ENCODE data around the gene TCF3. TPM values are rescaled to one million over a fixed set of nuclear protein-coding genes. Genes with fewer than 3 reads are reported as not detected.

TCF3 gene
- total RNA-seq, result 65.4 and 78.4 TPM in 2 replicates

GRCh38 chr19:1652471-1653299 lies at the start of gene TCF3:
Gene TCF3, minus strand, starts transcription at chr19:1652615. Its CDS starts 2,367 bp downstream, at chr19:1650248.

DNA sequence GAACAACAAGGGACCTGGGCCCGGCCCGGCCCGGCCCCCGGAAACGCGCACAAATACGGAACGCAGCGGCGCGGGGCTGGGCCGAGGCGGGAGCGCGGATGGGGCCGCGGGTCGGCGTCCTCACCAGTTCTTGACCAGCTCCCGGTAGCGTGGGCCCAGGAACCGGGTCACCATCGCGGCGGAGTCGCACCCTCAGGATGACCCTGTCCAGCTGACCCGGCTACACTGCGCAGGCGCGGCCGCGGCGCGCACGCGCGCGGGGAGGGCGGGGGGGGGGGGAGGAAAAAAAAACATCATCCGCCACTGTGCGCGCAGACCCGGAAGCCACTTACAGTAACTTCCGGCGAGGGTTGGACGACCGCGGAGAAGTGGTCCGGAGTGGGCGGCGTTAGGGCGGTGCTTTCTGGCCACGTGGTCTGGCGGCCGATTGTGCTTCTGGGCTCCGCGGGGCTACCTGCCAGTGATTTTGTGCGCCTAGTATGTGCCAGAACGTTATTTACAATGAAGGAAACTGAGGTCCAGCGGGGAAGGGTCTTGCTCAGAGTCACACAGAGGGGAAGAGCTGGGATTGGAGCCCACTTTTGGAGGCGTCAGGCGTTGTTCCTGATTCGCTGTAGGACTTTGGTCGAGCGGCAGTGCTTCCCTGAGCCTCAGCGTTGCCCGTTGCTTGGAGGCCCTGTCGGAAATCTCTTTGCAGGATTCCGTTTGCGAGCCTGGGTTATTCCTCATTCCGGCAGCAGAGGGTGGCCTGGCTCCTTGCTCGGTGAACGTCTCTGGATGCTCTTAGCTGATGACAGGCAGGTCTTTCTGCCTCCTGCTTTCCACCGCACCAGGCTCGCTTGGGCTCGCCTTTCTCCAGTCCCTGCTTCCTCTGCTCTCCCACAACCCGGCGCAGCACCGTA lies 46.9 kb downstream of the TCF3 start, which contains the start of gene UQCR11:
TSS of gene UQCR11 (minus strand) at position 227 of the 902 bp plus-strand sequence. CDS start at position 174, 53 bp downstream.

DNA sequence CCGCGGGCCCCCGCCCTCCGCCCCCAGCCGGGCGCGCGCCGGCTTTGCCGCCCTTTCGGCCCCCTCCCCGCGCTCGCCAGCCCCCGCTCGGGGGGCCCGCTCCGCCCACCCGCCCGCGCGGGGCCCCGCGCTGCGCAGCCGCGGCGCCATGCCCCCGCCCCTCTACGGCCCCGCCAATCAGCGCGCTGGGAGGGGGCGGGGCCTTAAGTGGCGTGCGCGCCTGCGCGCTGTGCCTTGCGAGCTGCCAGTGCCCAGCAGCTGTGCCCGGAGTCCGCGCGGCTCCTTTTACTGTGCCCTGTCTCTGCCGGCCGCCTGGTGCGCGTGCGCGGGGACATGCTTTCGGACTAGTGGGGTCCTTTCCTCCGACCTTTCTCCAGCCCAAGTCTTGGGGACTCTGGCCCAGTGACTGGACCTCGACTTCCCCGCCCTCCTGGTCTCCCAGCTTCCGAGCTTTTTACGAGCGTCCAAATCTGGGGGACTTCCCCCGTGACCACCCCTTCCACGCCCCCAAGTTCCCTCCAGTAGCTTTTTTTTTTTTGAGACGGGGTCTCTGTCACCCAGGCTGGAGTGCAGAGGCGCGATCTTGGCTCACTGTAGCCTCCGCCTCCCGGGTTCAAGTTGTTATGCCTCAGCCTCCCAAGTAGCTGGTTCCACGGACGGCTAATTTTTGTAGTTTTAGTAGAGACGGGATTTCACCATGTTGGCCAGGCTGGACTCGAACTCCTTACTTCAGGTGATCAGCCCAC lies 59.5 kb downstream of the TCF3 start, which contains the start of gene MBD3:
TSS of gene MBD3 (minus strand) at position 111 of the 746 bp plus-strand sequence. CDS start 234 bp downstream, outside the sequence.

GRCh38 chr19:1568320-1569019 lies 83.9 kb downstream of the TCF3 start, which contains the start of gene MEX3D:
Gene MEX3D, minus strand, starts transcription at chr19:1568325. Its CDS starts 267 bp downstream, at chr19:1568058.

Small RNAs within 50 kb of the gene (small RNA-seq; reads per million reads assigned to genes)
- gene AC005943.2, result not detected
- not detected for gene RN7SL477P
- gene RNU6-1223P, result not detected

Other genes with a start within 250 kb of the TCF3 start
- gene DAZAP1, start 245.0 kb downstream of the TCF3 start, total RNA-seq, result 49.6 and 88.9 TPM in 2 replicates
- 481 and 668 TPM in 2 replicates for gene RPS15, start 214.2 kb downstream of the TCF3 start, total RNA-seq
- under 0.01 and 0.37 TPM in 2 replicates for gene APC2, start 202.5 kb downstream of the TCF3 start, total RNA-seq
- gene C19orf25, start 173.4 kb downstream of the TCF3 start, total RNA-seq, result 19.1 and 27.8 TPM in 2 replicates
- 0.78 and 1.8 TPM in 2 replicates for gene PCSK4, start 162.3 kb downstream of the TCF3 start, total RNA-seq
- gene REEP6, start 161.4 kb downstream of the TCF3 start, total RNA-seq, result 1.2 and 2.6 TPM in 2 replicates
- gene ADAMTSL5, start 139.6 kb downstream of the TCF3 start, total RNA-seq, result 1.6 and 2.2 TPM in 2 replicates
- gene PLK5, start 128.5 kb downstream of the TCF3 start, total RNA-seq, result not detected in 2 replicates
- 23.5 and 43.4 TPM in 2 replicates for gene MEX3D, start 84.3 kb downstream of the TCF3 start, total RNA-seq
- 66.5 and 103 TPM in 2 replicates for gene MBD3, start 59.8 kb downstream of the TCF3 start, total RNA-seq
- 42.6 and 54.7 TPM in 2 replicates for gene UQCR11, start 47.2 kb downstream of the TCF3 start, total RNA-seq
- gene ONECUT3, start 100.9 kb upstream of the TCF3 start, total RNA-seq, result not detected in 2 replicates
- 1.8 and 2.0 TPM in 2 replicates for gene ATP8B3, start 159.7 kb upstream of the TCF3 start, total RNA-seq
- 13.9 and 25.7 TPM in 2 replicates for gene REXO1, start 195.9 kb upstream of the TCF3 start, total RNA-seq
- gene KLF16, start 211.0 kb upstream of the TCF3 start, total RNA-seq, result 6.6 and 11.7 TPM in 2 replicates
- gene ABHD17A, start 232.9 kb upstream of the TCF3 start, total RNA-seq, result 58.4 and 64.3 TPM in 2 replicates